SK-N-SH (cell line): ENCODE results near the gene ANO6. TPM values are rescaled to one million over a fixed set of nuclear protein-coding genes. Genes with fewer than 3 reads are reported as not detected.

ENCODE experiments used
- CTCF ChIA-PET: fragments of 300-600, 350-600 bp; formaldehyde crosslinking; extraction: SDS; loops from one replicate; lab custom pipeline; 2021; lab: Yijun Ruan, JAX
- POLR2A ChIA-PET: fragments of 350-600 bp; sonication (Branson Sonifier 250); formaldehyde crosslinking; extraction: SDS; loops from one replicate; lab custom pipeline; 2020; ENCODE audit warnings: antibody characterized with exemption, inconsistent platforms; lab: Yijun Ruan, JAX
- DNase-seq: peaks from one replicate; pipeline ENCODE4 v3.0.0; 2012
- H2AFZ ChIP-seq: fragments of 200-600 bp; sonication (generic); 2 replicates; pipeline ENCODE4 v1.8.1; 2016; ENCODE audit warnings: antibody characterized with exemption, mild to moderate bottlenecking, low read depth
- H3F3A ChIP-seq: fragments of 200-600 bp; sonication (generic); replicated peaks from 2 replicates; pipeline ENCODE3; 2016; ENCODE audit warnings: antibody characterized with exemption, mild to moderate bottlenecking; ENCODE audit not compliant: insufficient read depth
- H3K27ac ChIP-seq, 2 experiments: fragments of 200-500 bp in 1 of 2; fragments of 200-600 bp in 1 of 2; sonication (Bioruptor generic) in 1 of 2; sonication (generic), shearing (Covaris generic) in 1 of 2; 2 replicates each; pipeline versions ENCODE4 v1.5.1 to v1.6.1; 2014 to 2016; ENCODE audit warnings: low read depth in 2 of 2, inconsistent platforms in 1 of 2, low read length in 1 of 2, mild to moderate bottlenecking in 1 of 2, mixed read lengths in 1 of 2
- H3K27me3 ChIP-seq: fragments of 200-600 bp; sonication (generic), shearing (Covaris generic); 2 replicates; pipeline ENCODE4 v1.6.1; 2016; ENCODE audit warnings: mixed run types; ENCODE audit not compliant: insufficient read depth
- H3K36me3 ChIP-seq, 2 experiments: fragments of 200-500 bp in 1 of 2; fragments of 200-600 bp in 1 of 2; sonication (Bioruptor generic) in 1 of 2; sonication (generic) in 1 of 2; replicated peaks in 1 of 2; 2 replicates each; pipeline versions ENCODE3 to v1.5.1; 2014 to 2016; ENCODE audit warnings: low read length in 1 of 2, mild to moderate bottlenecking in 1 of 2; ENCODE audit not compliant: insufficient read depth in 2 of 2, control insufficient read depth in 1 of 2
- H3K4me1 ChIP-seq, 2 experiments: fragments of 200-500 bp in 1 of 2; fragments of 200-600 bp in 1 of 2; sonication (Bioruptor generic) in 1 of 2; sonication (generic), shearing (Covaris generic) in 1 of 2; 2 replicates each; pipeline versions ENCODE4 v1.5.1 to v1.6.1; 2014 to 2016; ENCODE audit warnings: low read depth in 1 of 2, low read length in 1 of 2, mixed run types in 1 of 2; ENCODE audit not compliant: insufficient read depth in 2 of 2, control insufficient read depth in 1 of 2
- H3K4me2 ChIP-seq: fragments of 200-600 bp; sonication (generic), shearing (Covaris generic); 2 replicates; pipeline ENCODE4 v1.6.1; 2017; ENCODE audit warnings: mixed run types
- H3K4me3 ChIP-seq, 2 experiments: fragments of 200-500 bp in 1 of 2; fragments of 200-600 bp in 1 of 2; sonication (Bioruptor generic) in 1 of 2; sonication (generic), shearing (Covaris generic) in 1 of 2; 2 replicates each; pipeline versions ENCODE4 v1.5.1 to v1.8.1; 2014 to 2016; ENCODE audit warnings: low read depth in 2 of 2, inconsistent platforms in 1 of 2, low read length in 1 of 2, mild to moderate bottlenecking in 1 of 2, mixed read lengths in 1 of 2, moderate library complexity in 1 of 2
- H3K79me2 ChIP-seq: fragments of 200-600 bp; sonication (generic); 2 replicates; pipeline ENCODE4 v1.8.1; 2017; ENCODE audit warnings: mild to moderate bottlenecking; ENCODE audit not compliant: insufficient read depth
- H3K9ac ChIP-seq: fragments of 200-600 bp; sonication (generic); 2 replicates; pipeline ENCODE4 v1.6.1; 2017; ENCODE audit warnings: mixed run types
- H3K9me2 ChIP-seq: fragments of 200-600 bp; sonication (generic); 2 replicates; pipeline ENCODE4 v1.6.1; 2017; ENCODE audit warnings: mixed run types
- H3K9me3 ChIP-seq: fragments of 200-600 bp; sonication (generic); 2 replicates; pipeline ENCODE4 v1.6.1; 2017; ENCODE audit warnings: mixed run types, mild to moderate bottlenecking, moderate library complexity
- H4K20me1 ChIP-seq: fragments of 200-600 bp; sonication (generic); 2 replicates; pipeline ENCODE4 v1.6.1; 2017; ENCODE audit warnings: mild to moderate bottlenecking, mixed run types; ENCODE audit not compliant: insufficient read depth
- CHD2 ChIP-seq: fragments of 150-350 bp; IDR thresholded peaks from 2 replicates; pipeline ENCODE4 v1.6.1; 2018; ENCODE audit warnings: low read length; ENCODE audit not compliant: partially characterized antibody
- ELF1 ChIP-seq: IDR thresholded peaks from 2 replicates; pipeline ENCODE4 v1.4.0; 2012
- EP300 ChIP-seq, 2 experiments: IDR thresholded peaks; 2 replicates each; pipeline versions ENCODE4 v1.4.0 to v1.6.1; 2012; ENCODE audit warnings: borderline replicate concordance in 1 of 2, low read depth in 1 of 2, low read length in 1 of 2
- FOXM1 ChIP-seq: IDR thresholded peaks from 2 replicates; pipeline ENCODE4 v1.4.0; 2012; ENCODE audit warnings: low read depth, mild to moderate bottlenecking
- MXI1 ChIP-seq: IDR thresholded peaks from 2 replicates; pipeline ENCODE4 v1.6.1; 2012; ENCODE audit warnings: mild to moderate bottlenecking, low read depth, low read length, improper control_type of control experiment
- SMC3 ChIP-seq: IDR thresholded peaks from 2 replicates; pipeline ENCODE4 v1.6.1; 2012; ENCODE audit warnings: low read depth, low read length, improper control_type of control experiment
- USF1 ChIP-seq: IDR thresholded peaks from 2 replicates; pipeline ENCODE4 v1.4.0; 2012; ENCODE audit warnings: low read depth, borderline replicate concordance
- USF2 ChIP-seq: fragments of 150-350 bp; IDR thresholded peaks from 2 replicates; pipeline ENCODE4 v1.6.1; 2017; ENCODE audit warnings: antibody characterized with exemption, low read length, low read depth, borderline replicate concordance
- WGBS: methylation state at CpG from one replicate; pipeline ENCODE4 v1.1.6; 2017; ENCODE audit warnings: low lambda C conversion rate; 5-methylcytosine and 5-hydroxymethylcytosine counted together
- polyA plus RNA-seq, 3 experiments: library from polyadenylated mRNA; depleted of rRNA; stranded (reverse); fragments of >200 nt; gene quantifications; 2 replicates each; pipeline ENCODE4 v1.2.3, GENCODE V29; 2012
- TF ChIP-seq, protein P1 (sequence below): fragments of 200-600 bp; sonication (generic); IDR thresholded peaks from 2 replicates; pipeline ENCODE4 v1.6.1; 2017; ENCODE audit warnings: antibody characterized with exemption, mild to moderate bottlenecking, moderate library complexity

The ANO6 gene
- polyA plus RNA-seq, 1 of the 3 experiments (the other 2 are of a cell fraction): 20.1 TPM

- Histone ChIP-seq H3F3A (peaks cover 11% of the 10 kb centered on the region), H3K27ac (no peak overlapping the region), H2AFZ (no peak overlapping the region), H3K9me2 (no peaks in the 10 kb centered on the region), H3K36me3 (no peaks in the 10 kb centered on the region), H3K9me3 (no peaks in the 10 kb centered on the region), H3K27me3 (no peaks in the 10 kb centered on the region), H3K4me3 (no peak overlapping the region), H3K79me2 (peaks cover 35% of the 10 kb centered on the region), H3K4me2 (no peak overlapping the region), H3K9ac (no peak overlapping the region), H4K20me1 (no peaks in the 10 kb centered on the region), H3K4me1 (no peaks in the 10 kb centered on the region; a peak in 2 of 4 replicates)
- WGBS: 95% methylated on average over 1 of the region's 1 CpG
- ChIA-PET POLR2A (no interaction called here), CTCF (interaction anchor here (4.0 kb wide), 1 partner anchor 514 kb away, joined by 18 read pairs; the partner anchor contains the start of gene ARID2)
- no peak for DNase-seq
- TF ChIP-seq CHD2: no peak
- TF ChIP-seq, protein P1, sequence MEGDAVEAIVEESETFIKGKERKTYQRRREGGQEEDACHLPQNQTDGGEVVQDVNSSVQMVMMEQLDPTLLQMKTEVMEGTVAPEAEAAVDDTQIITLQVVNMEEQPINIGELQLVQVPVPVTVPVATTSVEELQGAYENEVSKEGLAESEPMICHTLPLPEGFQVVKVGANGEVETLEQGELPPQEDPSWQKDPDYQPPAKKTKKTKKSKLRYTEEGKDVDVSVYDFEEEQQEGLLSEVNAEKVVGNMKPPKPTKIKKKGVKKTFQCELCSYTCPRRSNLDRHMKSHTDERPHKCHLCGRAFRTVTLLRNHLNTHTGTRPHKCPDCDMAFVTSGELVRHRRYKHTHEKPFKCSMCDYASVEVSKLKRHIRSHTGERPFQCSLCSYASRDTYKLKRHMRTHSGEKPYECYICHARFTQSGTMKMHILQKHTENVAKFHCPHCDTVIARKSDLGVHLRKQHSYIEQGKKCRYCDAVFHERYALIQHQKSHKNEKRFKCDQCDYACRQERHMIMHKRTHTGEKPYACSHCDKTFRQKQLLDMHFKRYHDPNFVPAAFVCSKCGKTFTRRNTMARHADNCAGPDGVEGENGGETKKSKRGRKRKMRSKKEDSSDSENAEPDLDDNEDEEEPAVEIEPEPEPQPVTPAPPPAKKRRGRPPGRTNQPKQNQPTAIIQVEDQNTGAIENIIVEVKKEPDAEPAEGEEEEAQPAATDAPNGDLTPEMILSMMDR: peak; percentile 33; the same call in 1 of the 2 replicates
Observed at GRCh38 chr12:45213107-45213506, 2.8 kb upstream of the ANO6 start.

GRCh38 chr12:45214071-45214470 is 1.8 kb upstream of the ANO6 start:
- ChIA-PET POLR2A (interaction anchor here (0.7 kb wide), 1 partner anchor 529 kb away, joined by 4 read pairs; no protein-coding TSS in a partner anchor), CTCF (interaction anchor here (1.2 to 4.0 kb wide), 3 partner anchors 28 to 514 kb away, joined by 4 to 18 read pairs (median 4); partner anchors contain the start of gene ARID2)
- H3K27ac ChIP-seq: peak overlapping the region in 1 of 2 experiments; percentile 99; a peak in 2 of 4 replicates
- H2AFZ ChIP-seq: no peak overlapping the region
- peak overlapping the region; percentile 97; the same call in 1 of the 2 replicates for H3K9ac ChIP-seq
- DNase-seq: no peak
- no peak overlapping the region; a peak in 1 of 4 replicates for H3K4me3 ChIP-seq
- H3K4me1 ChIP-seq: no peaks in the 10 kb centered on the region; a peak in 2 of 4 replicates
- peaks cover 4% of the 10 kb centered on the region; the same call in 1 of the 2 replicates for H4K20me1 ChIP-seq
- no peaks in the 10 kb centered on the region for H3K9me3 ChIP-seq
- no peak for TF ChIP-seq SMC3
- no peak for TF ChIP-seq USF2
- no peak for TF ChIP-seq USF1
- TF ChIP-seq FOXM1: no peak
- TF ChIP-seq MXI1: no peak
- TF ChIP-seq ELF1: no peak
- no peak for TF ChIP-seq EP300 (IDR thresholded peaks at IDR 0.05; ENCODE audit: borderline replicate concordance in 1 of 2, low read depth in 1 of 2, low read length in 1 of 2)
- H3K79me2 ChIP-seq: peaks cover 45% of the 10 kb centered on the region
- H3K9me2 ChIP-seq: no peaks in the 10 kb centered on the region
- 0 out of 2 replicates have a peak overlapping the region, but pooled peaks have one; percentile 85 for H3K4me2 ChIP-seq
- H3K27me3 ChIP-seq: no peaks in the 10 kb centered on the region
- peaks cover 11% of the 10 kb centered on the region for H3F3A ChIP-seq
- H3K36me3 ChIP-seq: no peaks in the 10 kb centered on the region
